Measurements from ENCODE around the gene MGAT4B.

- TF ChIP-seq GATA2 (IDR thresholded peaks at IDR 0.05; ENCODE audit: low read depth, low read length), result no peak
- no peak for TF ChIP-seq GATA3 (IDR thresholded peaks at IDR 0.05; ENCODE audit: low read depth, low read length)
Measured at GRCh38 chr5:179819296-179820126, 12.8 kb upstream of the MGAT4B start.
